Activated gamma-delta T cell treated with Interleukin-2 at 50 U/mL for 16 hours (primary cell): ENCODE results near the gene GPRIN2.
A peak's percentile ranks its signal among the peaks of the same experiment; 100 is the strongest.
"Not testable (repeated sequence)": the region's sequence is repeated elsewhere in the genome, so short reads cannot be mapped to it uniquely, and the experiment has no call there.

Experiments
- DNase-seq: peaks from one replicate; pipeline ENCODE4 v3.0.0-alpha.2; 2020

The GPRIN2 gene

DNA sequence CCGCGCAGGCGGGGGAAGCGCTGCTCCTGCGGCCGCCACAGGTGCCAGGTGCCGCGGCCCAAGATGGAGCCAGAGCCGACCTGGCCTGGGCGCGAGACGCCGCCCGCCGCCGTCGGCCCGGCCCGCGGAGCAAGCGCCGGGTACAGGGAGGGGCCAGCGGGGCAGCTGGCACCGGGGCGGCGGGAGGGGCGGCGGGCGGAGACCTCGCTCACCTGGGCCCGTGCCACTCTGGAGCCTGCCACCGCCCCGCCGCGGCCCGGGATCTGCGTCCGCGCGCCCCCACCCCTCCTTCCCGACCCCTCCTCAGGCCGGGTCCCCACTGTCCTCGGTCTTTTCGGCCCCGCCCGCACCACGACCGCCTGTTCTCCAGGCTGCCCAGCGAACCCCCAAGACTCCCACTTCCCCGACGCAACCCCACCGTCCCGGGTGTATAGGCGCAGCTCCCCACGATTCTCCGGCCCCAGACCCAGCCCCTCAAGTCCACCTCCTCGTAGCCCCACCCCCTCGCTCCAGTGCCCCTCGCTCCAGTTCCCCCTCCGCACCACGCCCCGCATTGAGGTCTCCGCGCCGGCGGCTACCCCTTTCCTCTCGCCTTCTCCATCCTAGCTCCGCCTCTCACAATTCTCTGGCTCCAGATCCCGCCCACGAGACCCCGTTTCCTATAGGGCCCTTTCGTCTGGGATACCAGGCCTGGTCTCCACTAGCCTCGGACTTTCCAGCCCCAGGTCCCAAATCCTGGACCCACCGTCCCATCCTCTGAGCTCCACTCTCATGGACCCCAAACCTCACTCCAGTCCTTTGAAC is at the start of gene GPRIN2:
Gene GPRIN2 (minus strand): TSS at position 144 of the 804 bp plus-strand sequence. CDS start 5,922 bp downstream, outside the sequence.
- peak; percentile 3 for DNase-seq

- not testable (repeated sequence) for DNase-seq
Measured at GRCh38 chr10:46600516-46600915, 44.1 kb upstream of the GPRIN2 start.

DNA sequence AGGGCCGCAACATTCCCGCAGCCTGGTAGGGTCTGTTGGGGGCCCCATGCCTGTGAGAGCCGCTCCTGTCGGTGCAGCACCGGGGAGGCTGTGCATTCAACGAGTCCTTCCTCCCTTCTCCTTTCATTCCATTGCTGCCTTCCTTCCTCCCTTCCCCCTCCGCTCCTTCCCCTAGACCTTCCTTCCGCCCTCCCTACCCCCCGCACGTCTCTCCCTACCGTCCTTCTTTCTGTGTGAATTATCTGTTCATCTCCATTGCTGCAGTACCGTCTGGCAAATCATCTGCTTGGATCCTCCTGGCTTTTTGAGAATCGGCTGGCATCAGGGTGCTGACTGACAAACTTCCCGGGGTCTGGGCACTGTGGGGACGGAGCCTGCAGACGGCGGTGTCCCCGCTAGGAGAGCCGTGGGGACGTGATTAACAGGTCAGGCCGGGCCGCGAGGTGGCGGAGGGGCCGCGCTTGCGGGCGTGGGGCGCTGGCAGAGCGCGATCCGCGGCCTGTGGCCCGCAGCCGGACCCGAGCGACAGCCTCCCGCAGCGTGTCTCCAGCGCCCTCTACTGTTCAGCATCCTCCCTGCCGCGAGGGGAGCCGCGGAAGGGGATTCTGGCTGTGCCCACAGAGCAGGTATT is 41.3 kb upstream of the GPRIN2 start:
- DNase-seq, result not testable (repeated sequence)

DNA sequence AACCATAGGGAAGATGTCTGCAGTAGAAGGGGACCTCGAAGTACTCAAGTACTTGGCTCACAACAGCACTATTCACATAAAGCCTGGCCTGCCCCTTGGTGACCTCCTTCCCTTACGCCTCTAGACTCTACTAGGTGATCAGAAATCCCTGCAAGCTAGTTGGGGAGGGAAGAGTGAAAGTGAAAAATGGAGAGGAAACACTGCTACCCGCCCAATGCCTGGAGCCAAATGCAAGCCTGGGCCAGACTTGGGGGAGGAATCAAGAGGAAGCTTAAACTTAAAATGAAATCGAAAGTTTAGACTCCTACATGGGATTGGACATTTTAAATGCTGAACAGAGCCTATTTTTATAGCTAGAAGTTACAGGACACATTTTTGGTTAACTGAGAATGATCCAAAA is 40.1 kb upstream of the GPRIN2 start:
- not testable (repeated sequence) for DNase-seq

DNA sequence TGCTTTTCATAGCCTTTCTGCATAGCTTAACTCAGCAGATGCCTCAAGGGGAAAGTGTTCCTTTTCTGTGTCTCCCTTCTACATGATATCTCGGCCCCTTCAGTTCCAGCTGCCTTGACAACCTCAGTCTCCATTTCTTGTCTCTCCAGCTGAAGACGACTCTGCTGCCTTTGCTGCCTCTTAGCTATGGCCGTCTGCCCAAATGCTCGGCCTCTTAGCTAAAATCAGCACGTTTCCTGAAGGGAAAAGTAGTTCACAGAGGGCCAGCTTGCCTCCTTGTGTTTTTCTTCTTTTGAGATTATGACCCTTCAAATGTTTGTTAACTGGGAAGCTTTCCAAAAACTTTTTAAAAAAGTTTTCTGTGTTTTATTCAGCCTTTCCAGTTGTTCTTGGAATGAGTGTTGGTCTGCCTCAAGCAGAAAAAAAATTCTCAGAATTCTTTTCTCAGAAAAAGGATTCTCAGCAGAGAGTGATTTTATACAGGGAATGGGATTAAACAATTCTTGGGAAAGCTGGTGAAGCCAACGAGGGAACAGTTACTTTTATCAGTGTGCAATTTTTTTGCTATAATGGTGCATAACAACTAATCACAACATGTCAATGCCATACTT is 38.1 kb upstream of the GPRIN2 start:
- DNase-seq, result not testable (repeated sequence)

DNA sequence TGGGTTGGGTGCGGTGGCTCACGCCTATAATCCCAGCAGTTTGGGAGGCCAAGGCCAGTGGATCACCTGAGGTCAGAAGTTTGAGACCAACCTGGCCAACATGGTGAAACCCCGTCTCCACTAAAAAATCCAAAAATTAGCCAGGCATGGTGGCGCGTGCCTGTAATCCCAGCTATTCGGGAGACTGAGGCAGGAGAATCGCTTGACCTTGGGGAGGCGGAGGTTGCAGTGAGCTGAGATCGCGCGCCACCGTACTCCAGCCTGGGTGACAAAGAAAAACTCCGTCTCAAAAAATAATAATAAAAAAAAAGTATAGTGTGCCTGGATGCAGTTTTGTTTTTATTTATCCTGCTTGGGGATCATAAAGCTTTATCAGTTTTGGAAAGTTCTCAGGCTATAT is 36.8 kb upstream of the GPRIN2 start:
- not testable (repeated sequence) for DNase-seq

DNA sequence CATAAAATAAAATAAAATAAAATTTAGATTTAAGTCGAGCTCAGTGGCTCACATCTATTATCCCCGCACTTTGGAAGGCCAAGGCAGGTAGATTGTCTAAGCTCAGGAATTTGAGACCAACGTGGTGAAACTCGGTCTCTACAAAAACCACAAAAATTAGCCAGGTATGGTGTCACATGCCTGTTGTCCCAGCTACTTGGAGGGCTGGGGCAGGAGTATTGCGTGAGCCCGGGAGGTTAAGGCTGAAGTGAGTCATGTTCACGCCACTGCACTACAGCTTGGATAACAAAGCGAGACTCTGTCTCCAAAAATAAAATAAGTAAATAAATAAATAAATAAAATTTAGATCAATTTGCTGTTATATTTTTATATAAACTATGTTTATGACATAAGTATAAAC is 34.6 kb upstream of the GPRIN2 start:
- not testable (repeated sequence) for DNase-seq

DNA sequence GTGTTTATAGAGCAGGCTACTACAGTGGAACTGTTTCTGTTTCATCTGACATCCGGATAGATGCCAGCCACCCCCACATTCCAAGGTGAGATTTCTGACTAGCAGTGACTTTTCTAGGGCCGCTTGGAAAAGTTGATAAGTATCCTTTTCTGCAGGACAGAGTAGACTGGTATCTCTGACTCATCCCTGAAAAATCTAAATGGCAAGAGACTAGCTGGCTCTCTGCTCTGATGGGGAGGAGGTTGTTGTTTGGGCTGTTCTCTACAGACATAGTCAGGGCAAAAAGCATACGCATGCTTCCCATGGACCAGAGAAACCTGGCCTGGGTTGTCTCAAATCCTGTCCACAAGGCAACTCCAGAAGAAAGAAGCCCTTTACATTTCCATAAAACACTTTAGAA is 33.1 kb upstream of the GPRIN2 start:
- not testable (repeated sequence) for DNase-seq

GRCh38 chr10:46588221-46588620 is 31.8 kb upstream of the GPRIN2 start:
- not testable (repeated sequence) for DNase-seq

- not testable (repeated sequence) for DNase-seq
Measured at GRCh38 chr10:46587546-46587945, 31.1 kb upstream of the GPRIN2 start.

GRCh38 chr10:46585246-46585645 is 28.8 kb upstream of the GPRIN2 start:
- DNase-seq, result not testable (repeated sequence)

DNA sequence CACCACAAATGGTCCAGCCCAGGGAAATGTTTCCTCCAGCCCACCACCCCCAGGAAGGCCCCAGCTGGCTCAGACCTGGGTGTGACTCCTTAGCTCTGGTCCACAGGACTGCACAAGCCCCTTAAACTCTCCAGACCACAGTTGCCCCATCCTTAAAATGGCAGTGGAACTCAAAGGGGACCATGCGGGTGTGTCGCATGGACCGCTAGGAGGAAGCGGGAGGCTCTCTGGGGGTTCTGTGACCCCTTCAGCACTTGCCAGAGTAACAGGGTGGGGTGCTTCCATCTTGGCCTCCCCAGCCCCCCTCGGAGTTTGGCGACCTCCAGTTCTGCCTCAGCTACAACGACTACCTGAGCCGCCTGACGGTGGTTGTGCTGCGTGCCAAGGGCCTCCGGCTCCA is 27.7 kb upstream of the GPRIN2 start:
- not testable (repeated sequence) for DNase-seq

DNA sequence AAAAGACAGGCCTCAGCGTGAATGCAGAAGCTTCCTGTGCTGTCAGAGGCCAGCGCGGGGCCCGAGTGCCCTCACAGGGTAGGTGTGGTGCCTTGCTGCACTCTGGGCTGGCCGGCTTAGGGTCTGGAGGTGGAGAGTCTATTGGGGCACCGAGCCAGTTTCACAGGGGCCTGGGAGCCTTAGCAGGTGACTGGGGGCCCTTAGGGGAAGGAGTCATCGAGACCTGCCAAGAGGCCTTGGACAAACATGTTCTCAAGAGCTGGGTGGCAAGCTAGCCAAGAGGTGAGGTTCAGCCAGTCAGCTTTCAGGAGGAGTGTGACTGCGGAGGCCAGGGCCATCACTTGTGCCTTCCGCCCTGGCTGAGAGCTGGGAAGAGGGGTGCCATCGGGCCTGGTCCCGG is 26.1 kb upstream of the GPRIN2 start:
- DNase-seq, result not testable (repeated sequence)

GRCh38 chr10:46581997-46582396 is 25.5 kb upstream of the GPRIN2 start:
- not testable (repeated sequence) for DNase-seq

- DNase-seq, result not testable (repeated sequence)
Measured at GRCh38 chr10:46579378-46579777, 22.9 kb upstream of the GPRIN2 start.

DNA sequence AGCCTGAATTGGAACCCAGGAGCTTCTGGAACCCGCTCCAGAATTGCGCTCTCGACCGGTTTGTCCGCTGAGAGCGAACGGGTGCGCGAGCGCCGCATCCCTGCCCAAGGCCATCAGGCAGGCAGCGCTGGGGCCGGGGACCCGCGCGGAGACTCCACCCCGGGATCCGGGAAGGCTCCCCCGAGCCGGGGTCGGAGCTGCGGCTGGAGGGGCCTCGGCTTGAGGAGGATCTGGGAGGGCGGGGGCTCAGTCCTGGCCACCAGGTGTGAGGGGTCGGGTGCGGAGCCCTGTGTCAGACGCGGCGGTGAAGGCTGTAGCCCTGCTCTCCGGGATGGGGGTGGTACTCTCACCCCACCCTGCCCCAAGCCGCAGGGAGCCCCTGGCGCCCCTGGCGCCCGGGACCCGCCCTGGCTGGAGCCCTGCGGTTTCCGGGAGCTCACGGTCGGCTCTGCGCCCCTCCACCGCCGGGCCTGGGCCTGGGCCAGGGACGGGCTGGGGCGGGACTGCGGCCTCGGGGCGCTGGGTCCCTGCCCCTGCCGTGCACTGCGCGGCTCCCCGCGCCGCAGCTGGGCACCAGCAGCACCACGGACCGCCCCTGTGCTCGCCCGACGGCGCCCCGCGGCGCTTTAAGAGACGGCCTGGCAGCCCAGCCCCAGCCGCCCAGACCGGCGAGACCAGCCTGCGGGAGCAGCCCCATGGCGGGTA is 22.2 kb upstream of the GPRIN2 start, which contains the start of gene SYT15:
Gene SYT15 (plus strand): TSS at position 655 of the 705 bp plus-strand sequence. CDS start 41 bp downstream, at position 696.
- not testable (repeated sequence) for DNase-seq

- not testable (repeated sequence) for DNase-seq
Measured at GRCh38 chr10:46577624-46578473, 21.4 kb upstream of the GPRIN2 start.

- not testable (repeated sequence) for DNase-seq
Measured at GRCh38 chr10:46573884-46574283, 17.4 kb upstream of the GPRIN2 start.

GRCh38 chr10:46573314-46573713 is 16.9 kb upstream of the GPRIN2 start:
- DNase-seq, result not testable (repeated sequence)

DNA sequence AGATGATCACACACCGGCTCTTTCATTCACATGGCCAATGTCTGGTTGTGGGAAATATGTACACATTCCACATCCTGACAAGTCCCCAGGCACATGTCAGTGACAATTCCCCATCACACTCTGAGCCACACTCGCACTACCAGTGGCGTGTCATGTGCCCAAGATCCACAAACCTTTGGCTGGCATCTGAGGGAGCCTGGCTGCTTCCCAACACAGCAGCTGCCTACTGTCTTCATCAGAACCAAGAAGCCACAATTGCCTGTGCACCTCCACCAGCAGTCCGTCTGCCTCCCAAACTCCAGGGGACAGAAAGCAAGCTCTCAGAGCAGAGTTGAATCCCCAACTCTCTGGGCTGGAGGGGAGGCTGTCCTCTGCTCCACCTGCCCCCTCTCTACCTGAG is 16.3 kb upstream of the GPRIN2 start:
- not testable (repeated sequence) for DNase-seq

- not testable (repeated sequence) for DNase-seq
Measured at GRCh38 chr10:46570655-46571054, 14.2 kb upstream of the GPRIN2 start.

GRCh38 chr10:46567151-46567550 is 10.7 kb upstream of the GPRIN2 start:
- DNase-seq, result not testable (repeated sequence)
